ENCODE measurements around the gene LTB4R.
"Not testable (repeated sequence)": the region's sequence is repeated elsewhere in the genome, so short reads cannot be mapped to it uniquely, and the experiment has no call there.

The LTB4R gene

DNA sequence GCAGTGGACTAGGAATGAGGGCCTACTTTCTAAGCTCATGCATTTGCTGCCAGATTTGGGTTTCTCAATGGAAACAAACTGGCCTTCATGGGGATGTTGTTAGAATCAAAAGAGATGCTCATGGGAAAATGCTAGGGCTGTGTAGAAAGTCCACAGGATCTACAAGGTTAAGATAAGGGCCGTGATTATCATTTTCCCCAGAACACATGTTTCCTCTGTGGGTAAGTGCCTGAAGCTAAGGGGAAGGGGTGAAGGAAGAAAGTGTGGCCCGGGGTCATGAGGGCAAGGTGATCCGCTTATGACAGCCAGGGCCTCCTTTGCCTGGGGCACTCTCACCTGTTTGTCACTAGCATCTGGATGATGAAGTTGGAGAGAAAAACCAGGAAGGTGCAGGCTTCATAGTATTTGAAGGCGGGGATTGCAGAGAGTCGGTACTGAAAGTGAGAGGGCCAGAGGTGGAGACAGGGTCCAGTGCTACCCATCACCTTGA, 13.8 kb downstream of the LTB4R start:
- DNase-seq: no peak

DNA sequence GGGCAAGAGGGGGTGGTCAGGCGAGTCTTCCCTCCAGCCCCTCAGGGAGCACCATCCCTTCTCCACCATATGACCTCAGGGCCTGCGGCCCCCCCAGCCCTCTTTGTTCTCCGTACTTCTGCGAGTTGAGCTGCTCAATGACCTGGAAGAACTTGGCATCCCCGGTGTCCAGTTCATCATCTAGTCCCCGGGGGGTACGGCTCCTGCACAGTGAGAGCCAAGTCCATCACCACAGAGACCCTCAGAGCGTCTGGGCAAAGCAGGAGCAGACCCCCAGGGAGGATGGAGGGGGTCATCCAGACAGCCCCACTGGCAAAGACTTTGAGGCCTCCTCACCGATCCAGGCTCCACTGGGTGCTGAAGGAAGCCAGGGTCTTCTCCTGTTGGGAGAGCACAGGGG, 14.7 kb downstream of the LTB4R start:
- DNase-seq: no peak

DNA sequence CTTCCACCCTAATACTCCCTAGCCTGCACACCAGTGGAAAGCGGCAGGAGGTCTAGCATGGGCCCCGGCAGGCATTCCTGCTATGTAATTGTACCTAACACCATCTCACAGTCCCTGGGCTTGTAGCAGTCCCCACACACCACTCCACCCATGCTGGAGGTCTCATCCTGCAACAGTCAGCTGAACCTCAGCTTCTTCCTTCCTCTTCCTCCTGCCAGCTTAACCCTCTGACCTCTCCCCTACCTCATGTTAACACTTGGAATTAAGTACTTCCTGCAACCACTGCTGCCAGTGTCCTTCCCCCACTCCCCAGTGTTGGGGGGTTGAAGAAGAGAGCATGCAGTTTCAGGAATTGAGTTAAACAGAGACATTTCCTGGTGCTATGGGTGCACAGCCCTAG, 16.0 kb downstream of the LTB4R start:
- no peak for DNase-seq

DNA sequence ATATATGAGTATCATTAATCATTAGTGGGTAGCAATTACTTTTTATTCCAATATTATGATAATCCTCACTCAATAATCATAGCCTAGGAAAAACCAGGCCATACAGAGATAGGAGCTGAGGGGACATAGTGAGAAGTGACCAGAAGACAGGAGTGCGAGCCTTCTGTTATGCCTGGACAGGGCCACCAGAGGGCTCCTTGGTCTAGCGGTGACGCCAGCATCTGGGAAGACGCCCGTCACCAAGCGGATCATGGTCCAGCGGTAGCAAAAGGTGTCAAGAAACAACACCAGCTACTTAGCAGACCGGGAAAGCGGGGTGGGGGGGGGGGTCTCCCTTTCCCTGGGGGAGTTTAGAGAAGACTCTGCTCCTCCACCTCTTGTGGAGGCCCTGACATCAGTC, 16.6 kb downstream of the LTB4R start:
- DNase-seq: not testable (repeated sequence)

DNA sequence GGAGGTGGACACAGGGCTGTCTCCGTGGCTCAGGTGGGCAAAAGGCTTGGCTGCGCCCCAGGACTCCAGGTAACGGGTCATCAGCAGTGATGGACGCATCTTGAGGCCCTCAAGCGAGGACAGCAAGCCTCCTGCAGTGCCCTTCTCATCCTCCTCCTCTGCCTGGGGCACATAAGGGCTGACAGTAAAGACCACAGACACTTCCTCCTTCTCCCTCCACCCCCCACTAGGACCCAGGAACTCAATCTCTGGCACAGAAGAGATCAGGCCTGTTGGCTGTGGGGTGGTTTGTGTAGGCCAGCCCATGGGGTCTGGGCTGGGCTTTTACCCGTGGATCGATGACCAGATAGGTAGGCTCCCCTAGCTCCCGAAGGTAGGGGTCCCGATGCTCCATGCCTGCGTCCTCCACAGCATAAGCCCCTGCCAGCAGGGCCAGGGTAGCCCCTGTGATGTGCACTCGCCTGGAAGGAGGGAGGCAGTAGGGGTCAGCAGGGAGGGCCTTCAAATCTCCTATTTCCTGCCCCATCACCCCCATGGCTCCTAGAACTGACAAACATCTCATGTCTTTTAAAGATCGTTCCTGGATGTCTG, 17.9 kb downstream of the LTB4R start:
- no peak for DNase-seq

DNA sequence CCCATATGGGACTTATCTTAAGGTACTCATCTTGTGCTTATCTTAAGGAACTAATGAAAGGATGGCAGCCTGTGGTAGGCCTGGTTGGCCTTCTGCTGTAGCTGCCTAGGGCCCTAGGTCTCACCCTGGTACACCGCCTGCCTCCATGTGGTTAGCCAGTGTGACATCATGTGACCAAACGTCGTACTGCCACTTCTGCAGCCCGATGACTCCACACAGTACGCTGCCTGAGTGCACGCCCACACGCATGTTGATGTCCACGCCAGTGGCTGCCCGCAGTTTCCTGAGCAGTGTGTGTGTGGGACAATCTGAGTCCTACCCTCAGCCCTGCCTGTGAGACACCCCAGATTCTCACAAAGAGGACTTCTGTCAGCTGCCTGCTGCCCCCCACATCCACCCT, 18.4 kb downstream of the LTB4R start:
- DNase-seq: peak; percentile 59

DNA sequence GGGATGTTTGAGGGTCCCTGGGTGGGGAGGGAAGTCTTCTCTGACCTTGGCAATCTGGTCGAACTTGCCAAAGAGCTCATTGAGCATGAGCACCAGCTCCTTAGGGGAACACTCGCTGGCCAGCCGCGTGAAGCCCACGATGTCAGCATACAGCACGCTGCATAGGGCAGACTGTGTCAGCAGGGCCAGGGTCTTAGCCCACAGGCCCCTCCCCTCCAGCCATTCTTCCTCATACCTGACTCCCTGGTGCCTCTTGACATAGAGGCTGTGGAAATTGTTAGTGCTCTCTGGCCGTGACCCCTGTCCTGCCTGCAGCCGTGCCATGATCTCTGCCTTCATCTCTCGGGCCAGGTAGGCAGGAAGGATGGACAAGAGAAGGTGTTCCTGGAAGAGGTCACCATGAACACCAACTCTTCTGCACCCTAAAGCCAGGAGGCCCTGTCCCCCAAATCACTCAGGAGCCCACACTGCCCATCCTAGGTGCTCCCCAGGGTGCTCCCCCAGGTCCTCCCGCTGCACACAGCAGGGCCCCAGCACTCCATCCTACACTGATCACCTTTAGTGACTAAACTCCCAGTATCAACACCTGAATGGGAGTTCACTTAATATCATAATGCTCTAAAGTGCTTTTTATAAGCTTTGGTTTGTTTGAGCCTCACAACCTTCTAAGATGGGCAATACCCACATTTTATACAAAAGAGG, 19.8 kb downstream of the LTB4R start:
- no peak for DNase-seq

DNA sequence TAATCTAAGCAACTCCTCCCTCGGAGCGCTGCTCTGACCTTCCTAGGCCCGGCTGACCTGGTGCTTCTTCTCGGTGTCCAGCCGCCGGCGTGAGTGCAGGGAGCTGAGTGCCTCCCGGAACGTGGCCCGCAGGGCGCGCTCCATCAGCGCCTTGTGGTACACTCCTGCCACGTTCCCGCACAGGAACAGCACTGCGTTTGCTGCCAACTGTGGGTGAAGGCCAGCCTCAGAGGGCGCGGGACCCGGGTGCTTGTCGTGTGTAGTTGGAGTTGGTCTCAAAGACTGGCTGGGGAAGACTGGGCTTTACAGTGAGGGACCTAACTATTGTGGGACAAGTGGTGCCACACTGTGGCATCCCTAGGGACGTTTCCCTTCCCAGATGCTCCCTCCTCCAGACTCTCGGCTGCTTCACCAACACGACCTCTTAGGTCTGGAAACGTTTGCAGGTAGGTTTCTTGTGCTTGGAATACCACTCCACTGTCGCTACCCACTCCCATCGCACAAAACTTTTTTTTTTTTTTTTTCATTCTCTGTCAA, 20.5 kb downstream of the LTB4R start:
- no peak for DNase-seq

DNA sequence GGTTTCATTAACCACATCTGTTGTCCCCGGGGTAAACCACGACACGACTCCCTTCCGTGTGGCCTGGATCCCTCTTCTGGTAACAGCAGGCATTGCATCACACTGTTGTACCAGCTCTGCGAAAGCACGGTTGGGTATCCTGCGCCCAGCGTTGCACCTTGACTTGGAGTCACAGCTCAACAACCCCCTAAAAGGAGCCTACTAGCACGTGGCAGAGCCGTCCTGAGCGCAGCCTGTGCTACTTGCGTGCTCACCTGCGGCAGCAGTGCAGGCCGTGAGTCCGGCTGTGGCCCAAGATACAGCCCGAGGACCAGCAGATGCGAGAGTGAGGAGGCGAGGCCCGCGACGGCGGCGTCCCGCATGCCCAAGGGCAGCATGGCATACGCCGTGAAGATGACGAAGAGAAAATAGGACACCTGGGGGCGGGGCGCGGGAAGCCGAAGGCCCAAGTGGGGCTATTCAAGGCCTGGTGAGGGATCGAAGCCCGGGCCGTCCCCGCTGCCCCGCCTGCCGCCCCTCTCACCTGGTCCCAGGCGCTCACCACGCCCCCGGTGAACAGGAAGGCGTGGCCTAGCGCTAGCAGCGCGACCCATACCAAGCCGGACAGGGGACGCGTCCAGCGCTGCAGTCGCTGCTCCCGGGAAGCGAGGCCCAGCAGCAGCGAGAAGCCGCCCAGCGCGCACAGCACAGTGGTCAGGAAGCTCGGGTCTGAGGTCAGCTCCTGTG, 21.1 kb downstream of the LTB4R start:
- DNase-seq: peak; percentile 89

DNA sequence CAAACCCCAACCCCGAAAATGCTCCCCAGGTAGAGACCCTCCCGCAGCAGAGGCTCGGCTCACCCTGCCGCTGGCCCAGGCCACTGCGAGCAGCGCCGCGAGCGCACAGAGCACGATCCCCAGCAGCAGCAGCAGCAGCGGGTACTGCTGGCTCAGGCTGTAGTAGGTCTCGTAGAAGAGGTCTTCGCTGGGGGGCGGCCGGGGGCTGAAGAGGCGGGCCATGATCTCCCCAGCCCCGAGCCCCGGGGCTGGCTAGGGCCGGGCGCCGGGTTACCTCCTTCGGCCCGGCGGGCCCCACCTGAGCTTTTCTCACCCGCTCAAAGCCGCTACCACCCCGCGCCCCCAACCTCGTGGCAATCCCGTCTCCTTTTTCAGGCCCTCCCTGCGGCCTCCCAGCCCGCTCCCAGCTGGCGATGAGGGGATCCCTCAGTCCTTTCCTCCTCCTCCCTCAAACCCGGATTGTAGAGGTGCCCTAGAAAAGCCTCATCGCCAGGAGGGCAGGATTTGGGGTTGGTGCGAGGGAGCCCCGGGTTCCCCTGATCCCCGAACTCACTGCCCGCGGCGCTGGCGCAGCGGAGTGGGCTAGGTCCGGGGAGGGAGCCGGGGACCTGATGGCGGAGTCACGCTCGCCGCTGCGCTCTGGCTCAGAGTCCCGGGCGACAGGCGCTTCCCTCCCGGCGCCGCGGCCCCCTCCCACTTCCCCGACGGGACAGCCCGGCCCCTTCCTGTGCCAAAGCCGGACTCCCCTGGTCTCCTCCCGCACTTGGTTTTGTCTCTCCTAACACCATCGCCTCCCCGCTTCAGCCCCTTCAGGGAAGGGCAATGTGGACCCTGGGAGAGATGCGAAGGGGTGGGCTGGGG, 23.4 kb downstream of the LTB4R start, which contains the start of gene ADCY4:
Gene ADCY4 (minus strand): TSS at position 641 of the 861 bp plus-strand sequence. CDS start 419 bp downstream, at position 222.
- DNase-seq: peak; percentile 30

DNA sequence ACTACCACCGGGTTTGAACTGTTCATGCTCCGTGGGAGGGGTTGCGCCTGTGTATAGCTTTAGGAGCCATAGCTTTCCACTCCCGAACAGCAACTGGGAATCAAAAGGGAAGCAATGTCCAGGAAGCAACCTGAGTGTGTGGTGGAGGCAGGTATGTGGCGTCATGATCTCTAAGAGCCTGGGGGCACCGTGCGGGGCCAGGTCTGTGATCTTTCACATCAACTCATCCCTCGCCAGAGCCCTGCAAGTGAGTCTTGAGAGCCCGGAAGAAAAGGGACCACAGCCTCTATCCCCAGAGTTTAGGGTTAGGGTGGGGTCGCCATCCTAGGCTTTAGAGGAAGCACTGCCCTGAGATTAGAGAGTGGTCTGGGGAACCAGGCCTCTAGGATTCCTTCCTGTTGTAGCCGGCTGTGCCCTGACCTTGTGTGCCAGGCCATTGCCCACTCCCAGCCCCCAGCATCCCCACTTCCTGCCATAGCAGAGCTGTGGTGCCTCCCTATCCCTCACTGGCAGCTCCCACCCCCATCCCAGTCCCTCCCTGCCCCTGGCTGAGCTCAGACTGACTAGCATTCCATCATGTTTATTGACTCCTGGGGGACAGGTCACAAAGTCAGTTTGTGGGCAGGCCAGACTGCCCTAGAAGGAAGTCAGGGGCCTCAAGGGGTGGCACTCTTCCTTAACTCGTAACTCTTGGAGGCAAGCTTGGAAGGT, 24.3 kb downstream of the LTB4R start:
- DNase-seq: no peak

DNA sequence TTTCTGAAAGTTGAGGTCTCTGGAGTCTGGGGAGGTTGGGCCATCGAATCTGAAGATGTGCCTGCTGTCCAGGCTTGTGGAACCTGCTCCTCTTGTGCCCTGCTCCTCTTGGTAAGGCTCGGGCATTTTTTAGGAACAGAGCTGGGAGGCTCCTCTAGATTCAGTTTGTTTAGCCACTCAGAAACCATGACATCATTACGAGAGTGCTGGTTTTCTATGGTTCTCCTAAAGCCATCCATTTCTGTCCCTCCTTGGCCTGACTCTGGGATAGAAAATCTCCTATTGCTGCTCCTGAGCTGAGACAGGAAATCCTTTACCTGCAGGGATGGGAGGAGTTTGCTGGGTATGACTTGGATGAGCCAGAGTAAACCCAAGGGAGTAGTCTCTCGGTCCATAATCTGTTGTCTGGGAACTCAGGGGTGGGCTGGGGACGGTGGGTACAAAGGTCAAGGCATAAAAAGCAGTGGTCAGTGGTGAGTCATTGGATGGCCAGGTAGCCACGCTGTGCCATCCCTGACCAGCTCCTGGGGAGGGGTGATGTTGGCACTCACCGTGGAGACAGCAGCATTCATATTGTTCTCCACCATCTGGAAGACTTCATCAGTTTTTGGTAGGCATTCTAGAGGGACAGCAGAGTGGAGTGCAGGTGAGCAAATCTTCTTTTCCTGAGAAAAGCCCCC, 26.0 kb downstream of the LTB4R start:
- DNase-seq: no peak

DNA sequence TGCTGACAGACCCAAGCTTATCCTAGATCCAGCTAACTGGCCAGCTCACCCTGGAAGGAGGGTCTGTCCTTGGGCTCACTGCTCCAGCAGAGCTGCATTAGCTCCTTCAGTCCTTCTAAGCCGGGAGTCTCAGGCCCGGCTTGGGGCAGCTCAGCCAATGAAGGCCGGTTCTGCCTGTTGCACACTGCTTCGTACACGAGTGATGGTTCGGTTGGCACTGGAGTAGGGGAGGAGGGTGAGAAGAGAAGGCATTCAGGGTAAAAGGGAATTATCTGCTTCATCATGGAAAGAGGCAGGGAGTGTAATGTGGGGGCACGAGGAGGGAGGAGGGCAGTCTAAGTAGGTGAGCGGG, 26.5 kb downstream of the LTB4R start:
- no peak for DNase-seq

DNA sequence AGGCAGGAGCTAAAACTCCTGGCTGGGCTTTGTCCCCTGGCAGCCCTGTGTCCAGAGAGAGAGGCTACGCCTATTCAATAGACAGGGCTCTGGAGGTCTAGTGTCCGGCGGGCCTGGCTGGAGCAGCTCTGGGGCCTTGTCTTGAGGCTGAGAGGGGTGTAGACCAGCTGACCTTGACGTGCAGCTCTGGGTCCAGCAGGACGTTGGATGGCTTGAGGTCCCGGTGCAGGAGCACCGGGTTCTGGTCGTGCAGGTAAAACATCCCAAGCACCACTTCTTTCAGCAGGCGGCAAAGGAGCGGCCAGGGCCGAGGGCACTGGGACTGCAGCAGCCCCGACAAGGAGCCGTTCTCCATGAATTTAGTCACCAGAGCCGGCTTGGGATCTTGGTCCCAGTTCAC, 27.5 kb downstream of the LTB4R start:
- DNase-seq: no peak

DNA sequence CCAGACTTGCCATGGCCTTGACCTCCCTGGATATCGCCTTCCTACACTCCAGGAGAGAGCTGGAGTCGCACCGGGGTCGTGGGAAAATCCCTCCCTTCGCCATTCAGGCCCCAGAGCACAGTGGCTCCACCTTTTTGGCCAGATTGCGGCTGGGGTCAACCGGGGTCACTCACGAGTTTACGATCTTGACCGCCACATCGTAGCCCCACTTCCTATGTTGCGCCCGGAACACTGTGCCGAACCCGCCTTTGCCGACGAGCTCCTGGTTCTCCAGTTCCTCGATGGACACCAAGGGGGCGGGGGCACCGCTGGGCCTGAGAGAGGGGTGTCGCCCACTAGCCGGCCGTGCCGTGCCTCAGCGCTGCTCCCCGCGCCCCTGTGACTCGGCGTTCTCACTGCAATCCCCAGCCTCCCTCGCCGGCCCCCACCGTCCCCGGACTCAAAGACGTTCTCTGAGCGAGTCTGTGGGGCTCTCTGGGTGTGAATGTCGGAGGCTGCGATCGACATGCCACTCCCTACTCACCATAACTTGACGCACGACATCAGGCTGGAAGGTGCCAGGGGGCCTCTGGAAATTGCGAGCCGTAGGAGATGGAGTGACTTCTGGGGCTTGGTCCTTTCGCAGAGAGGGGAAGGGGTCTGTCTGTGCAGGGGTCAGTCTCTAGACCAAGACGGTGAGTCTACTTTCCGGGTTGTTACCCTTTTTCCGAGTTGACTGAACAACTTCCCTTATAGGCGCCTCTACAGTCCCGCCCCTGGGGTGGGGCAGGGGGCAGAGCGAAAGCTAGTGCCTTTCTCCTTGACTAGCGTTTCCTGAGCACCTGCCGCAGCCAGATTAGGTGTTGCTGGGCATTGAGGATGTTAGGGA, 28.2 kb downstream of the LTB4R start, which contains the start of gene RIPK3:
Gene RIPK3 (minus strand): TSS at position 708 of the 868 bp plus-strand sequence. CDS start 165 bp downstream, at position 543.
- peak; percentile 85 for DNase-seq

DNA sequence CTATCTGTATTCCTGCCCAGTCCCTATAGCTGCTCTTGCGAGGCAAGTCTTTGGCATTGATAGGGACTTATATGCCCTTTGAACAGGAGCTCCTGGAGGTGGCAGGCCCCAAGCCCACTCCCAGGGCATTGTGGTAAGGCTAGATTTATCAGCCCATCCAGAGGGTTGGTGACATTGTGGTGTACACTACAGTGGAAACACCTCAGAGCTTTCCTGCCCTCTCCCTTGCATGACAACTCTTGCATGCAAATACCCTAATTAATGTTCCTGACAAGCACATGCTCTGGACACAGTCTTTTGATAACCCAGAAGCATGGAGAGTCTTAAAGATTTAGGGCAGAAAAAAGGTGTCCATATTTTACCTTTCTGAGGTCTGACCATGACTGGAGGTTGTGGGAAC, 29.3 kb downstream of the LTB4R start:
- DNase-seq: no peak

DNA sequence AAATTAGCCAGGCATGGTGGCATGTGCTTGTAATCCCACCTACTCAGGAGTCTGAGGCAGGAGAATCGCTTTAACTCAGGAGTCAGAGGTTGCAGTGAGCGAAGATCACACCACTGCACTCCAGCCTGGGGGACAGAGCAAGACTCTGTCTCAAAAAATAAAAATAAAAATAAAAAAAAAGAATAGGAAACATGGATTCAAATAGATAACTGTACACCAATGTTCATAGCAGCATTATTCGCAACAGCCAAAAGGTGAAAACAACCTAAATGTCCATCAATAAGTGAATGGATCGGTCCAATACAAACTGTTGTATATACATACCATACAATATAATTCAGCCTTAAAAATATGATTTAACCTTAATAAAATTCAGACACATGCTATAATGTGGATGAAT, 31.6 kb downstream of the LTB4R start:
- DNase-seq: no peak

DNA sequence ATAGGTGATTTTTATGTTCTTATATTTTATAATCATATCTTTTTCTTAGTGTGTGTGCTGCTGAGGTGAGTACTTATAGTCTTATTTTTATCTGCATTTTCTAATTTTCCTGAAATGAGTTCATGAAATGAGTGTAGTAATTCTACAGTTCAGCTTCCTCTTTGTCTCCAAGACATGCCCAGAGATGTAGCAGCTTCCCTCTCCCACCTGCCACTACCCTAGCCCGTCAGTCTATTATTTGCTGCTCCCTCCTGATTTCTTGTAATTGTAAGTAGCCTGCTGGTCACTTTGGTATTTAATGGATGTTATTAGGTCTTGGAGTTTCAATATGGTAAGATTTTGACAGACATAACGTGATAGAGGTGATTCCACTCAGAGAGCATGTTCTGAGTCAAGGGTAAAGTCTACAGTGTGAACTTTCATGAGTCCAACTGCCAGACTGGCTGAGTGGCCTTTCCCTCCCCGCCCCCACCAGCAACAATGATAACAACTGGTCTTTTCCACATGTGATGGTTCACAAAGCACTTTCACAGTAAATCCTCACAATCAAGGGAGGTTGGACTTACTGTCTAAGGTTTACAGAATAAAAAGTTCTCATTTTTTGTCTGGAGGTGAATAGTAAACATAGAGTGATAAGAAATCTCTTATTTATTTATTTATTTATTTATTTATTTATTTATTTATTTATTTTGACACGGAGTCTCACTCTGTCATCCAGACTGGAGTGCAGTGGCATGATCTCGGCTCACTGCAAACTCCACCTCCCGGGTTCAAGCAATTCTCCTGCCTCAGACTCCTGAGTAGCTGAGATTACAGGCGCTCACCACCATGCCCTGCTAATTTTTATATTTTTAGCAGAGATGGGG, 32.7 kb downstream of the LTB4R start:
- DNase-seq: no peak

DNA sequence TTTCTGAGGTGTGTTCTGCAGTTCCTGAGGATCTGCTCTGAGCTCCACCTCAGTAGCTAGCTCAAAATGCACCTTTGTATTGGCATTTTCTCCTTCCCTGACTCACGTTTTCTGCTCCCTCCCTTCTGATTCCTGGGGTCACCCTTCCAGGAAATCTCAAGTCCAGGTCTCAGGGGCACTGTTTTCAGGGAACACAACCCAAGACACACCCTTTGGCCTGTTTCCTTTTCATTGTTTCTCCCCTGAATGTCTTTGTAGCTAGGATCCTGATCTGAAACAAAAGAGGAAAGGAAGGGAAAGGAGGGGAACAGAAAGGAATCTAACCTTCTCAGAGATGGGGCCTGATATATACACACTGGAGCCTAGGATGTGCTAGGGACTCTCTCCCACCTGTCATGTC, 35.8 kb downstream of the LTB4R start:
- no peak for DNase-seq
